Activated gamma-delta T cell treated with anti-CD3 and anti-CD28 coated beads, Interleukin-2, amount 50 U/mL, for 16 hours (primary cell): ENCODE measurements around the gene IL31RA.

Experiments used
- DNase-seq: peaks from one replicate; pipeline ENCODE4 v3.0.0-alpha.2; 2020; ENCODE audit warnings: low read depth

Gene IL31RA

GRCh38 chr5:55860288-55860687, 9.1 kb downstream of the IL31RA start:
- DNase-seq: no peak

DNA sequence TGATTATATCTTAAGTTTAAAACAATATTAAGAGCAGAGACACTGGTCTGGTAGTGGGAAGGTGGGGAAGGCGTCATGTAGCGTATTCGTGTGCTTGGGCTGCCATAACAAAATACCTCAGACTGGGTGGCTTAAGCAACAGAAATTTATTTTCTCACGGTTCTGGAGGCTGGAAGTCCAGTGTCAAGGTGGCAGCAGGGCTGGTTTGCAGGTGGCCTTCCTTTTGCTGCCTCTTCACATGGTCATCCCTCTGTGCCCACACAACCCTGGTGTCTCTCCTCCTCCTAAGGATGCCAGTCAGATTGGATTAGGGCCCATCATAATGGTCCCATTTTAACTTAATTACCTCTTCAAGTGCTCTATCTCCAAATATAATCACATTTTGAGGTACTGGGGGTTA, 9.6 kb downstream of the IL31RA start:
- no peak for DNase-seq

- no peak for DNase-seq
Observed at GRCh38 chr5:55864606-55865541, 13.7 kb downstream of the IL31RA start.

- no peak for DNase-seq
Observed at GRCh38 chr5:55865831-55866230, 14.7 kb downstream of the IL31RA start.

GRCh38 chr5:55866485-55866884, 15.3 kb downstream of the IL31RA start:
- DNase-seq: no peak

- no peak for DNase-seq
Observed at GRCh38 chr5:55866934-55867333, 15.8 kb downstream of the IL31RA start.

DNA sequence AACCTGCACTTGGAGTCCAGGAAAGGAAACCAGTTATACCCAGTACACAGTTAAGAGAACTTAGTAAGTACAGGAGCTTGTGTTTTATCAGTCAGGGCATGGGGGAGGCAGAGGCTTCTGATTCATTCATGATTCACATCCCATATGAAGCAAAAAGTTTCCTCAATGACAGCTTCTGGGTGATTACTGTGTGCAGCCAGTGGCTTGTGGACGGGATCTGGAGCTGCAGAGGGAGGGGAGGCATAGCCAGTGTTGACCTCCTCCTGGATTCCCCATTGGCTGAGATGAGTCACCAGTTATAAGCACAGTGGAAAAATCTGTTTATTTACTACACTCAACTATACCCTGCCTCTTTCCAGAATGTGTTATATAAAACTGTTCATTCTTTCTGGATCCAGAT, 17.7 kb downstream of the IL31RA start:
- no peak for DNase-seq

GRCh38 chr5:55869847-55870246, 18.7 kb downstream of the IL31RA start:
- no peak for DNase-seq

DNA sequence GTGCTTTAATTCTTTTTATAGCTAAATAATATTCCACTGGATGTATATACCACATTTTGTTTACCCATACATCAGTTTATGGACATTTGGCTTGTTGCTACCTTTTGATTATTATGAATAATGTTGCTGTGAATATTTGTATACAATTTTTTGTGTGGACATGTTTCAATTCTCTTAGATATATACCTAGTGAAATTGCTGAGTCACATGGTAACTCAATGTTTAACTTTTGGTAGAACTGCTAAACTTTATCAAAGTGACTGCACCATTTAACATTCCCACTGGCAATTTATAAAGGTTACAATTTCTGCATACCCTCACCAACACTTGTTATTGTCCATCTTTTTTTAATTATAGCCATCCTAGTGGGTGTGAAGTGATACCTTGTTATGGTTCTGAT, 22.1 kb downstream of the IL31RA start:
- DNase-seq: no peak

DNA sequence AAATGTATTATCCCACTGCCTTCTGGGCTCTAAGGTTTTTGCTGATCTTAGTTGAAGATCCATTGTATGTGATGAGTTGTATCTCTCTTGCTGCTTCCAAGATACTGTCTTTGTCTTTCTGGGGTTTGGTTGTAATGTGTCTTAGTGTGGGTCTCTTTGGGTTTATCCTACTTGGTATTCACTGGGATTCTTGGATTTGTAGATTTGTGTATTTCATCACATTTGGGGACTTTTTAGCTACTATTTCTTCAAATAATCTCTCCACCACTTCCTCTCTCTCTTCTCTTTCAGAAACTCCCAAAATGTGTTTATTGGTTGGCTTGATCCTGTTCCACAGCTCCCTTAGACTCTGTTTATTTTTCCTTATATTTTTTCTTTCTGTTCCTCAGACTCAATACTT, 26.5 kb downstream of the IL31RA start:
- no peak for DNase-seq

GRCh38 chr5:55880453-55880852, 29.3 kb downstream of the IL31RA start:
- no peak for DNase-seq

GRCh38 chr5:55885359-55885758, 34.2 kb downstream of the IL31RA start:
- no peak for DNase-seq

DNA sequence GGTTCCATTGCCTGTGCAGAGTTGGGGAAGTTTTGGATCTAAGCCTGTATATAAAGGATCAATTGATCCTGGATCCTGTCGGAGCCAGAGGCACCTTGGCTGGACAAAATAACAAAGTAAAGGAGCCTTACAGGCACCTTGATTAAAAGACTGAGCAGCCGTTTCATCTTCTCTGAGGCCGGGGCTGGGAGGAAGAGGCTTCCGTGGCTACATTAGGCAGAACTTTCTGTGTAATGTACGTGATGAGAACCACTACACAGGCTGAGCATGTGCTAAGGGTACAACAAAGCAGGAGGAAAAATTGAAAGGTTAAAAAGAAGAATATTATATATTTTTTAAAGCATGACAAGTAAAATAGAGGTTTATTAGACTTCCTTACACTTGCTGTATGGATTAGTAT, 37.0 kb downstream of the IL31RA start:
- DNase-seq: no peak

- DNase-seq: no peak
Observed at GRCh38 chr5:55892479-55892878, 41.3 kb downstream of the IL31RA start.

GRCh38 chr5:55894135-55894534, 43.0 kb downstream of the IL31RA start:
- no peak for DNase-seq

DNA sequence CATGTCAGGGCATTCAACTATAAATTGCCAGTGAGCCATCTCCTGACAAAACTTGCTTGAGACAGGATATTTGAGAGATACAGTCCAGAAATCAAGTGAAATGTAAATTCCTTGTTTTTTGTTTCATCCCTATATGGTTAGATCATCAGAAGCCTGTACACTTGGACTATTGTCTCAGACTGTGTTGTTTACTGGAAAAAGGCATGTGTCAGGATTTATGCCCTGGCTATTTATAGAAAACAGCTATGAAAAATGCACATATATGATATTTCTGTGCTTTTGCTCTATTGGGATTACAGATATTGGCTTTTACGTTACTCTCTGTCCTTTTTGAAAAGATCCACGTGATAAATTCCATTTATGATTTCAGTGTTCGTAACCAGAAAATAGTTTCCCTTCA, 44.2 kb downstream of the IL31RA start:
- no peak for DNase-seq

- no peak for DNase-seq
Observed at GRCh38 chr5:55896238-55896637, 45.1 kb downstream of the IL31RA start.

DNA sequence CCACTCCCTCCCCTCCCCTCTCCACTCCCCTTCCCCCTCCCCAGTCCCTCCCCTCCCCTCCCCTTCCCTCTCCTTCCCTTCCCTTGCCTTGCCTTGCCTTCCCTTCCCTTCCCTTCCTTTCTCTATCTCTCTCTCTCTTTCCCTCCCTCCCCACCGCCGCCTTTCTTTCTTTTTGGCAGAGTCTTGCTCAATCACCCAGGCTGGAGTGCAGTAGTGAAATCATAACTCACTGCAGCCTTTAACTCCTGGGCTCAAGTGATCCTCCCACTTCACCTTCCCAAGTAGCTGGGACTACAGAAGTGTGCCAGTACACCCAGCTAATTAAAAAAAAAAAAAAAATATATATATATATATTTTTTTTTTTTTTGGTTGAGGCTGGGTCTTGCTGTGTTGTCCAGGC, 45.5 kb downstream of the IL31RA start:
- DNase-seq: no peak

GRCh38 chr5:55897206-55897894, 46.2 kb downstream of the IL31RA start:
- no peak for DNase-seq

DNA sequence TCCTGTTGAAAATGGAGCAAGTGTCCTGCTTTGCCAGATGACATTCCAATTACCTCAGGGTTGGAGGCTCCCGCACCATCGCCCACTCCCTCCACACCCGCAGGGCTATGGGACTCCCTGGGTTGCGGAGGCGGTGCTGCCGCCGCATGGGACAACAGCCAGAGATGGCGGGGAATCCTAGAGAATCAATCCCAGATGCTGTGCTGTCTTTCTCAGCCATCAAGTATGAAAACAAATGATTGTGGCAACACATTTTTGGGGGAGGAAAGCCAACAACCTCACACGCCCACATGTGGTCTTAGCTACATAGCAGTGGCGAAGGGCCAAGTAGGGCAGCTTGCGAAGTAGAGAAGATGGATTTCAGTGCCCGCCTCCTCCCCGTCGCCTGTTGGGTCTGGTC, 46.7 kb downstream of the IL31RA start:
- DNase-seq: no peak

- DNase-seq: no peak
Observed at GRCh38 chr5:55899344-55899743, 48.2 kb downstream of the IL31RA start.

DNA sequence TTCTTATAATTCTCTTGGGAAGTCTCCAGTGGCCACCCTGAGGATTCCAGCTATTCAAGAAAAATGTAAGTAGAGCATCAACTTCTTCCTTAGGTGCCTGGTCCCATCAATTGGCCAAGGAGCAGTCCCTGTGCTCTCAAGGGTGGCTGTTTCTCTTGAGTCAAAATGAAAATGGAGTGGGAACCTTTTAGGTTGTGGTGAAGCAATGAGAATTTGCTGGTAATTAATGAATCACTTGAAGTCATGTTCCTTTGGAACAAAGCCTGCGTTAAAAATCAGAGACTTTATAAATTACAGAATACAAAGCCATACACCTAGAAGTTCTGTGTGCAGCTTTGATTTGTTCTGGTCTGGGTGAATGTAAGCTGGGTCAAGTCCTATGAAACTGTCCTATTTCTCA, 48.9 kb downstream of the IL31RA start:
- DNase-seq: no peak

DNA sequence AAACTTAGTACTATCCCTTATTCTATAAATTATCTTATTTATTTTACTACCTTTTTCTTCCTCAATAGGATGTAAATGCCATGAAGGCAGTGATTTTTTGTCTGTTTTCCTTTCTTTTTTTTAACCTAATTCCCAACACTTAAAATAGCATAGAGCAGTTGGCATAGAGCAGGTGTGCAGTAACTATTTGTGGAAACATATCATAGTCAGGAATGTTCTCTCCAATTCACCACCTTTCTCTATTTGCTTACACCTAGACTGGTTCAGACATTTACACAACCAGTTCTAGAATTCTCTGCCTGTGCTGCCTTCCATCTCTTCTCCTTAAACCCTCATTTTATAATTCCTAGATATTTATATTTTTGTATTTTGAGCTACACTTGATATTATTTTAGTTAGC, 49.6 kb downstream of the IL31RA start:
- no peak for DNase-seq

- DNase-seq: no peak
Observed at GRCh38 chr5:55902696-55903095, 51.5 kb downstream of the IL31RA start.
